ENCODE results near the gene MYF5. TPM values are rescaled to one million over a fixed set of nuclear protein-coding genes. Genes with fewer than 3 reads are reported as not detected.

Gene MYF5
- total and polyA plus RNA-seq, 10 of the 15 experiments (the other 5 are each of a cell fraction or from before 2014, with no cell fraction given) = not detected

DNA sequence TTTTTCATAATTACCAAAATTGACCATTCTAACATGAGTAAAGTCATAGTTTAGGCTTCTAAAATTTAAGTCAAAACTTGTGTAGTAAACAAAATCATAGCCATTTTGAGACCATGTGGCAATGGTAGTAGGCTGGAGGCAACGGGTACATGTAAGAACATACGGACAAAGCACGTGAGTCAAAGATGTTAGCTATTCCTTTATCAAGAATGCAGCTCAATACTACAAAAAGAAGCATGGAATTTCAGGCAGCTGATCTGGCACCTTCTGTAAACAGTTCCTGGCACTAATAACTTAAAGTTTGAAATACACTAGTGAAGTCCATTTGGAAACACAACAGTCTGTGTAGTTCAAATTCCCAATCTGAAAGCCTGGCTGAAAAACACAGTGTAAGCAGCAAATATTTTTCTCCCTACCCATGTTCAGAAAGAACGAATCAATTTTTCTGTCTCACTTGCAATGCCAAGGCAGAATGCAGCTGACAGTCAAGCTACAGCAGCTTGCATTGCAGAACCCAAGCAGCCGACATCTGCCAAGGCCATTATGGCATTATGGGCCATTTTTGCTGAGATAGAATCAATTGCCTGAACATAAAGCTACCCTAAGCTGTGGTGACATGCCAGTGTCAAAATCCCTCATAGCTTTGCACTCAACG is 29.3 kb downstream of the MYF5 start:
- Histone ChIP-seq H4K20me1 (ENCODE audit: control insufficient read depth, insufficient read depth) (no peaks in the 10 kb centered on the region), H3K27me3 (replicated peaks in 1 of 2; ENCODE audit: control insufficient read depth in 2 of 2, insufficient read depth in 2 of 2, low read length in 1 of 2) (no peaks in the 10 kb centered on the region), H3K4me1 (ENCODE audit: control insufficient read depth, insufficient read depth, low read length) (no peaks in the 10 kb centered on the region), H2AFZ (ENCODE audit: control insufficient read depth, low read depth, low read length) (no peak overlapping the region), H3K79me2 (ENCODE audit: control insufficient read depth, insufficient read depth, low read length) (no peaks in the 10 kb centered on the region), H3K4me2 (ENCODE audit: control insufficient read depth, insufficient read depth) (no peak overlapping the region), H3K9ac (ENCODE audit: control insufficient read depth, insufficient read depth, low read length) (no peak overlapping the region), H3K36me3 (ENCODE audit: control insufficient read depth in 2 of 2, insufficient read depth in 2 of 2, low read length in 1 of 2) (no peaks in the 10 kb centered on the region), H3K27ac (ENCODE audit: control insufficient read depth, insufficient read depth) (no peak overlapping the region), H3K9me3 (replicated peaks; ENCODE audit: control insufficient read depth, insufficient read depth, low read length) (no peaks in the 10 kb centered on the region), H3K4me3 (no peak overlapping the region)
- DNase-seq (ENCODE audit: low read depth, low spot score) (no peak), ATAC-seq (no peak), FAIRE-seq (no peak)
- ChIA-PET SMC1A (ENCODE audit: uncharacterized antibody, unreplicated experiment) (no interaction called here), RAD21 (ENCODE audit: unreplicated experiment) (no interaction called here), POLR2A (no interaction called here), CTCF (interaction anchor here (1.5 to 1.6 kb wide), 2 partner anchors 36 to 92 kb away, joined by 4 read pairs; no protein-coding TSS in a partner anchor)
- 34% methylated on average over 6 of the region's 6 CpGs for WGBS (ENCODE audit: insufficient coverage, insufficient replicate concordance, low lambda C conversion rate, missing lambda C conversion rate)
- intact Hi-C loops (cut with micrococcal nuclease; ENCODE audit: unreplicated experiment) = no loop called here
- TF ChIP-seq, protein P1, sequence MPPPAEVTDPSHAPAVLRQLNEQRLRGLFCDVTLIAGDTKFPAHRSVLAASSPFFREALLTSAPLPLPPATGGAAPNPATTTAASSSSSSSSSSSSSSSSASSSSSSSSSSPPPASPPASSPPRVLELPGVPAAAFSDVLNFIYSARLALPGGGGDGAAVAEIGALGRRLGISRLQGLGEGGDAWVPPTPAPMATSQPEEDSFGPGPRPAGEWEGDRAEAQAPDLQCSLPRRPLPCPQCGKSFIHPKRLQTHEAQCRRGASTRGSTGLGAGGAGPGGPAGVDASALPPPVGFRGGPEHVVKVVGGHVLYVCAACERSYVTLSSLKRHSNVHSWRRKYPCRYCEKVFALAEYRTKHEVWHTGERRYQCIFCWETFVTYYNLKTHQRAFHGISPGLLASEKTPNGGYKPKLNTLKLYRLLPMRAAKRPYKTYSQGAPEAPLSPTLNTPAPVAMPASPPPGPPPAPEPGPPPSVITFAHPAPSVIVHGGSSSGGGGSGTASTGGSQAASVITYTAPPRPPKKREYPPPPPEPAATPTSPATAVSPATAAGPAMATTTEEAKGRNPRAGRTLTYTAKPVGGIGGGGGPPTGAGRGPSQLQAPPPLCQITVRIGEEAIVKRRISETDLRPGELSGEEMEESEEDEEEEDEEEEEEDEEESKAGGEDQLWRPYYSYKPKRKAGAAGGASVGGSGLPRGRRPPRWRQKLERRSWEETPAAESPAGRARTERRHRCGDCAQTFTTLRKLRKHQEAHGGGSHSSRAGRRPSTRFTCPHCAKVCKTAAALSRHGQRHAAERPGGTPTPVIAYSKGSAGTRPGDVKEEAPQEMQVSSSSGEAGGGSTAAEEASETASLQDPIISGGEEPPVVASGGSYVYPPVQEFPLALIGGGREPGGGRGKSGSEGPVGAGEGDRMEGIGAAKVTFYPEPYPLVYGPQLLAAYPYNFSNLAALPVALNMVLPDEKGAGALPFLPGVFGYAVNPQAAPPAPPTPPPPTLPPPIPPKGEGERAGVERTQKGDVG (CRISPR knock-in tag; IDR thresholded peaks at IDR 0.05) = no peak
- no peak for TF ChIP-seq MYC (IDR thresholded peaks at IDR 0.05; ENCODE audit: insufficient read depth, insufficient read length, insufficient replicate concordance, low read length, severe bottlenecking)
- no peak for TF ChIP-seq EED (IDR thresholded peaks at IDR 0.05; ENCODE audit: low read depth)
- no peak for TF ChIP-seq ASH2L (IDR thresholded peaks at IDR 0.05; ENCODE audit: borderline replicate concordance, low read depth)
- no peak for TF ChIP-seq SUZ12 (IDR thresholded peaks at IDR 0.05; ENCODE audit: unreplicated experiment)
- TF ChIP-seq TARDBP (IDR thresholded peaks at IDR 0.05; ENCODE audit: borderline replicate concordance) = no peak
- no peak for TF ChIP-seq JUNB (IDR thresholded peaks at IDR 0.05)
- TF ChIP-seq, protein P2, sequence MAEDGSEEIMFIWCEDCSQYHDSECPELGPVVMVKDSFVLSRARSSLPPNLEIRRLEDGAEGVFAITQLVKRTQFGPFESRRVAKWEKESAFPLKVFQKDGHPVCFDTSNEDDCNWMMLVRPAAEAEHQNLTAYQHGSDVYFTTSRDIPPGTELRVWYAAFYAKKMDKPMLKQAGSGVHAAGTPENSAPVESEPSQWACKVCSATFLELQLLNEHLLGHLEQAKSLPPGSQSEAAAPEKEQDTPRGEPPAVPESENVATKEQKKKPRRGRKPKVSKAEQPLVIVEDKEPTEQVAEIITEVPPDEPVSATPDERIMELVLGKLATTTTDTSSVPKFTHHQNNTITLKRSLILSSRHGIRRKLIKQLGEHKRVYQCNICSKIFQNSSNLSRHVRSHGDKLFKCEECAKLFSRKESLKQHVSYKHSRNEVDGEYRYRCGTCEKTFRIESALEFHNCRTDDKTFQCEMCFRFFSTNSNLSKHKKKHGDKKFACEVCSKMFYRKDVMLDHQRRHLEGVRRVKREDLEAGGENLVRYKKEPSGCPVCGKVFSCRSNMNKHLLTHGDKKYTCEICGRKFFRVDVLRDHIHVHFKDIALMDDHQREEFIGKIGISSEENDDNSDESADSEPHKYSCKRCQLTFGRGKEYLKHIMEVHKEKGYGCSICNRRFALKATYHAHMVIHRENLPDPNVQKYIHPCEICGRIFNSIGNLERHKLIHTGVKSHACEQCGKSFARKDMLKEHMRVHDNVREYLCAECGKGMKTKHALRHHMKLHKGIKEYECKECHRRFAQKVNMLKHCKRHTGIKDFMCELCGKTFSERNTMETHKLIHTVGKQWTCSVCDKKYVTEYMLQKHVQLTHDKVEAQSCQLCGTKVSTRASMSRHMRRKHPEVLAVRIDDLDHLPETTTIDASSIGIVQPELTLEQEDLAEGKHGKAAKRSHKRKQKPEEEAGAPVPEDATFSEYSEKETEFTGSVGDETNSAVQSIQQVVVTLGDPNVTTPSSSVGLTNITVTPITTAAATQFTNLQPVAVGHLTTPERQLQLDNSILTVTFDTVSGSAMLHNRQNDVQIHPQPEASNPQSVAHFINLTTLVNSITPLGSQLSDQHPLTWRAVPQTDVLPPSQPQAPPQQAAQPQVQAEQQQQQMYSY (CRISPR knock-in tag; IDR thresholded peaks at IDR 0.05) = no peak
- in situ Hi-C loops (cut with MboI) = no loop called here
- BruUV-seq (replicated peaks) = no TSS peak

Data from GM12878 (cell line).